ENCODE data around the gene LAMA3. TPM values are rescaled to one million over a fixed set of nuclear protein-coding genes. Genes with fewer than 3 reads are reported as not detected.

LAMA3 gene
- total and polyA plus RNA-seq, 2 of the 13 experiments (the other 11 are each of a cell fraction or from before 2014, with no cell fraction given), result 0.45 to 2.2 TPM

- TF ChIP-seq, protein P1, sequence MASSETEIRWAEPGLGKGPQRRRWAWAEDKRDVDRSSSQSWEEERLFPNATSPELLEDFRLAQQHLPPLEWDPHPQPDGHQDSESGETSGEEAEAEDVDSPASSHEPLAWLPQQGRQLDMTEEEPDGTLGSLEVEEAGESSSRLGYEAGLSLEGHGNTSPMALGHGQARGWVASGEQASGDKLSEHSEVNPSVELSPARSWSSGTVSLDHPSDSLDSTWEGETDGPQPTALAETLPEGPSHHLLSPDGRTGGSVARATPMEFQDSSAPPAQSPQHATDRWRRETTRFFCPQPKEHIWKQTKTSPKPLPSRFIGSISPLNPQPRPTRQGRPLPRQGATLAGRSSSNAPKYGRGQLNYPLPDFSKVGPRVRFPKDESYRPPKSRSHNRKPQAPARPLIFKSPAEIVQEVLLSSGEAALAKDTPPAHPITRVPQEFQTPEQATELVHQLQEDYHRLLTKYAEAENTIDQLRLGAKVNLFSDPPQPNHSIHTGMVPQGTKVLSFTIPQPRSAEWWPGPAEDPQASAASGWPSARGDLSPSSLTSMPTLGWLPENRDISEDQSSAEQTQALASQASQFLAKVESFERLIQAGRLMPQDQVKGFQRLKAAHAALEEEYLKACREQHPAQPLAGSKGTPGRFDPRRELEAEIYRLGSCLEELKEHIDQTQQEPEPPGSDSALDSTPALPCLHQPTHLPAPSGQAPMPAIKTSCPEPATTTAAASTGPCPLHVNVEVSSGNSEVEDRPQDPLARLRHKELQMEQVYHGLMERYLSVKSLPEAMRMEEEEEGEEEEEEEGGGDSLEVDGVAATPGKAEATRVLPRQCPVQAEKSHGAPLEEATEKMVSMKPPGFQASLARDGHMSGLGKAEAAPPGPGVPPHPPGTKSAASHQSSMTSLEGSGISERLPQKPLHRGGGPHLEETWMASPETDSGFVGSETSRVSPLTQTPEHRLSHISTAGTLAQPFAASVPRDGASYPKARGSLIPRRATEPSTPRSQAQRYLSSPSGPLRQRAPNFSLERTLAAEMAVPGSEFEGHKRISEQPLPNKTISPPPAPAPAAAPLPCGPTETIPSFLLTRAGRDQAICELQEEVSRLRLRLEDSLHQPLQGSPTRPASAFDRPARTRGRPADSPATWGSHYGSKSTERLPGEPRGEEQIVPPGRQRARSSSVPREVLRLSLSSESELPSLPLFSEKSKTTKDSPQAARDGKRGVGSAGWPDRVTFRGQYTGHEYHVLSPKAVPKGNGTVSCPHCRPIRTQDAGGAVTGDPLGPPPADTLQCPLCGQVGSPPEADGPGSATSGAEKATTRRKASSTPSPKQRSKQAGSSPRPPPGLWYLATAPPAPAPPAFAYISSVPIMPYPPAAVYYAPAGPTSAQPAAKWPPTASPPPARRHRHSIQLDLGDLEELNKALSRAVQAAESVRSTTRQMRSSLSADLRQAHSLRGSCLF (CRISPR knock-in tag; IDR thresholded peaks at IDR 0.05; ENCODE audit: borderline replicate concordance), result no peak
Measured at GRCh38 chr18:23835091-23835490, 145.8 kb downstream of the LAMA3 start (continued).

DNA sequence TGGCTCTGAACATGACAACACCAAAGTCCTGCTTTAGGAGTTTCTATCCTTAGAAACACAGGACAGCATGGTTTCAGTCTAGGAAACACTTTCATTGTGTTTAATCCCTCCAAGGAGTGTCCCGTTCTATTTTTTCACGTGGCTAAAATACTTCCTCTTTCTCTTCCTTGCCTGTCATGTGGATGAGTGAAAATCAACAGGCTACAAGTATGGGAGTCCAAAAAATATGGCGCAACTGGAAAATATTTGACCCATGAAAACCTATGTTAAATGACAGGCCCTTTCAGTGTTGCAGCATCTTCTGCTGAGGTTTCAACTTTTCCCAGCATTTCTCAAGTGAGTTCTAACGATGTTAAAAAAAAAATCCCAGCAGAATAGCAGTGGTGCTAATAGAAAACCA is 146.3 kb downstream of the LAMA3 start:
- DNase-seq (ENCODE audit: low spot score) (no peak), FAIRE-seq (no peak), ATAC-seq (no peak)
- Histone ChIP-seq H3K27me3 (ENCODE audit: control insufficient read depth in 1 of 2, insufficient read depth in 2 of 2, low read length in 2 of 2) (0 out of 5 replicates have a peak, but pooled peaks cover 0 to 13% of the 10 kb centered on the region in 2 experiments), H3K79me2 (ENCODE audit: insufficient read depth, low read length) (no peaks in the 10 kb centered on the region), H3K4me2 (ENCODE audit: low read depth, low read length) (no peak overlapping the region), H3K4me3 (replicated peaks in 1 of 3; ENCODE audit: insufficient read depth in 1 of 3, low read depth in 2 of 3, low read length in 3 of 3) (no peak overlapping the region), H3K9ac (ENCODE audit: insufficient read depth, low read depth, low read length) (no peak overlapping the region), H3K27ac (ENCODE audit: extremely low read length, insufficient read depth, low read length) (no peak overlapping the region), H3K4me1 (ENCODE audit: insufficient read depth, low read length) (no peaks in the 10 kb centered on the region), H4K20me1 (ENCODE audit: insufficient read depth, low read length) (no peaks in the 10 kb centered on the region), H3K9me3 (ENCODE audit: low read length) (no peaks in the 10 kb centered on the region), H2AFZ (ENCODE audit: low read length) (no peak overlapping the region), H3K36me3 (replicated peaks in 1 of 2; ENCODE audit: control insufficient read depth in 1 of 2, insufficient read depth in 2 of 2, low read length in 2 of 2) (no peaks in the 10 kb centered on the region)
- in situ Hi-C loops (cut with HindIII; ENCODE audit: extremely low pct_ligation_motif_present, low pct_unique_long_range_greater_than_20kb) (no loop called here), intact Hi-C loops (cut with micrococcal nuclease; ENCODE audit: unreplicated experiment) (no loop called here)
- no TSS peak for BruUV-seq (replicated peaks)
- ChIA-PET POLR2A (no interaction called here), CTCF (ENCODE audit: low intra/inter-chr PET ratio, low total read pairs) (no interaction called here)
- 24% methylated on average over 4 of the region's 4 CpGs for WGBS (ENCODE audit: low lambda C conversion rate)
- no peak for TF ChIP-seq ZNF34 (CRISPR knock-in tag; IDR thresholded peaks at IDR 0.05; ENCODE audit: borderline replicate concordance)
- TF ChIP-seq SIN3A (IDR thresholded peaks at IDR 0.05; ENCODE audit: borderline replicate concordance, low read depth, low read length), result no peak
- TF ChIP-seq, protein P2, sequence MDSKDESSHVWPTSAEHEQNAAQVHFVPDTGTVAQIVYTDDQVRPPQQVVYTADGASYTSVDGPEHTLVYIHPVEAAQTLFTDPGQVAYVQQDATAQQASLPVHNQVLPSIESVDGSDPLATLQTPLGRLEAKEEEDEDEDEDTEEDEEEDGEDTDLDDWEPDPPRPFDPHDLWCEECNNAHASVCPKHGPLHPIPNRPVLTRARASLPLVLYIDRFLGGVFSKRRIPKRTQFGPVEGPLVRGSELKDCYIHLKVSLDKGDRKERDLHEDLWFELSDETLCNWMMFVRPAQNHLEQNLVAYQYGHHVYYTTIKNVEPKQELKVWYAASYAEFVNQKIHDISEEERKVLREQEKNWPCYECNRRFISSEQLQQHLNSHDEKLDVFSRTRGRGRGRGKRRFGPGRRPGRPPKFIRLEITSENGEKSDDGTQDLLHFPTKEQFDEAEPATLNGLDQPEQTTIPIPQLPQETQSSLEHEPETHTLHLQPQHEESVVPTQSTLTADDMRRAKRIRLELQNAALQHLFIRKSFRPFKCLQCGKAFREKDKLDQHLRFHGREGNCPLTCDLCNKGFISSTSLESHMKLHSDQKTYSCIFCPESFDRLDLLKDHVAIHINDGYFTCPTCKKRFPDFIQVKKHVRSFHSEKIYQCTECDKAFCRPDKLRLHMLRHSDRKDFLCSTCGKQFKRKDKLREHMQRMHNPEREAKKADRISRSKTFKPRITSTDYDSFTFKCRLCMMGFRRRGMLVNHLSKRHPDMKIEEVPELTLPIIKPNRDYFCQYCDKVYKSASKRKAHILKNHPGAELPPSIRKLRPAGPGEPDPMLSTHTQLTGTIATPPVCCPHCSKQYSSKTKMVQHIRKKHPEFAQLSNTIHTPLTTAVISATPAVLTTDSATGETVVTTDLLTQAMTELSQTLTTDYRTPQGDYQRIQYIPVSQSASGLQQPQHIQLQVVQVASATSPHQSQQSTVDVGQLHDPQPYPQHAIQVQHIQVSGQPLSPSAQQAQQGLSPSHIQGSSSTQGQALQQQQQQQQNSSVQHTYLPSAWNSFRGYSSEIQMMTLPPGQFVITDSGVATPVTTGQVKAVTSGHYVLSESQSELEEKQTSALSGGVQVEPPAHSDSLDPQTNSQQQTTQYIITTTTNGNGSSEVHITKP (CRISPR knock-in tag; IDR thresholded peaks at IDR 0.05; ENCODE audit: low read depth), result no peak
- no peak for TF ChIP-seq CENPT (CRISPR knock-in tag; IDR thresholded peaks at IDR 0.05; ENCODE audit: low read depth)
- TF ChIP-seq ETV6 (CRISPR knock-in tag; conservative IDR thresholded peaks at IDR 0.05), result no peak
- TF ChIP-seq ELF1 (CRISPR knock-in tag; IDR thresholded peaks at IDR 0.05), result no peak
- TF ChIP-seq ZNF329 (CRISPR knock-in tag; IDR thresholded peaks at IDR 0.05; ENCODE audit: low read depth), result no peak
- no peak for TF ChIP-seq ZBTB34 (CRISPR knock-in tag; IDR thresholded peaks at IDR 0.05)
- no peak for TF ChIP-seq ZNF530 (CRISPR knock-in tag; IDR thresholded peaks at IDR 0.05; ENCODE audit: low read depth)
- no peak for TF ChIP-seq HDAC1 (CRISPR knock-in tag; IDR thresholded peaks at IDR 0.05)
- TF ChIP-seq ZNF878 (CRISPR knock-in tag; IDR thresholded peaks at IDR 0.05), result no peak
- no peak for TF ChIP-seq ZNF768 (CRISPR knock-in tag; IDR thresholded peaks at IDR 0.05)
